Natural killer cell (primary cell): Measurements from ENCODE around the gene ZFYVE19. TPM values are rescaled to one million over a fixed set of nuclear protein-coding genes. Genes with fewer than 3 reads are reported as not detected.
"Not testable (repeated sequence)": the region's sequence is repeated elsewhere in the genome, so short reads cannot be mapped to it uniquely, and the experiment has no call there.

Experiments used
- ATAC-seq, 3 donors: fragments of 150-1000 bp in 2 of 3; fragments of 200-7000 bp in 1 of 3; cut with Tn5 transposase; 1 replicate in 1 of 3; 2 replicates in 2 of 3; pipeline ENCODE4 v1.10.0; 2021; ENCODE audit warnings: mild to moderate bottlenecking in 2 of 3, moderate library complexity in 2 of 3
- DNase-seq, 2 donors: peaks; one replicate each; pipeline versions ENCODE4 v3.0.0 to v3.0.0-alpha.2; 2013 to 2021; ENCODE audit warnings: mixed read lengths in 1 of 2
- H3K27ac ChIP-seq: one replicate; pipeline ENCODE4 v1.5.1; 2013; ENCODE audit warnings: mild to moderate bottlenecking, low read length
- H3K27me3 ChIP-seq: one replicate; pipeline ENCODE4 v1.6.1; 2013; ENCODE audit warnings: low read length; ENCODE audit not compliant: control insufficient read depth, insufficient read depth
- H3K36me3 ChIP-seq: one replicate; pipeline ENCODE4 v1.6.1; 2013; ENCODE audit warnings: low read length; ENCODE audit not compliant: control insufficient read depth, insufficient read depth
- H3K4me1 ChIP-seq: one replicate; pipeline ENCODE4 v1.6.1; 2013; ENCODE audit warnings: low read length; ENCODE audit not compliant: control insufficient read depth, insufficient read depth
- H3K4me3 ChIP-seq: one replicate; pipeline ENCODE4 v1.5.1; 2013; ENCODE audit warnings: low read length
- H3K9me3 ChIP-seq: one replicate; pipeline ENCODE4 v1.6.1; 2013; ENCODE audit warnings: low read length; ENCODE audit not compliant: control insufficient read depth, insufficient read depth
- H3K27ac Mint-ChIP-seq, 2 donors: one replicate each; pipeline ENCODE4 v1.8.0; 2022; ENCODE audit warnings: mild to moderate bottlenecking in 2 of 2, mixed read lengths in 2 of 2, moderate library complexity in 1 of 2
- H3K27me3 Mint-ChIP-seq, 2 donors: one replicate each; pipeline ENCODE4 v1.8.0; 2022; ENCODE audit warnings: low read depth in 2 of 2, mixed read lengths in 2 of 2
- H3K36me3 Mint-ChIP-seq: one replicate; pipeline ENCODE4 v1.8.0; 2022; ENCODE audit warnings: mixed read lengths
- H3K4me1 Mint-ChIP-seq, 2 donors: one replicate each; pipeline ENCODE4 v1.8.0; 2022; ENCODE audit warnings: mixed read lengths in 2 of 2
- H3K4me3 Mint-ChIP-seq: one replicate; pipeline ENCODE4 v1.8.0; 2022; ENCODE audit warnings: mild to moderate bottlenecking, moderate library complexity, mixed read lengths
- H3K9me3 Mint-ChIP-seq, 2 donors: one replicate each; pipeline ENCODE4 v1.8.0; 2022; ENCODE audit warnings: mixed read lengths in 2 of 2
- WGBS: methylation state at CpG from one replicate; pipeline ENCODE4 v1.1.7; 2013; ENCODE audit warnings: missing lambda C conversion rate; ENCODE audit not compliant: insufficient coverage; 5-methylcytosine and 5-hydroxymethylcytosine counted together
- intact Hi-C: fragments of 100-400 bp; cut with micrococcal nuclease; formaldehyde crosslinking; loops from one replicate; pipeline ENCODE4 v1.14.2; 2022
- total RNA-seq, 4 donors: library from RNA; stranded (reverse); fragments of 120-200 nt in 1 of 4; gene quantifications; one replicate each; pipeline versions ENCODE4 v1.2.3 to v1.2.4, GENCODE V29; 2013 to 2022
- TF ChIP-seq, protein P1 (sequence below): fragments of 200-600 bp; IDR thresholded peaks from one replicate; pipeline ENCODE4 v1.8.0; 2022; ENCODE audit warnings: antibody characterized with exemption

The ZFYVE19 gene
- total RNA-seq, 3 donors from 2014 or later (not counting 1 experiment from before 2014, with no cell fraction given): 16.4 to 19.7 (median 18.5) TPM

GRCh38 chr15:40859206-40859851 lies 52.4 kb downstream of the ZFYVE19 start:
- Mint-ChIP-seq H3K9me3 (no peaks in the 10 kb centered on the region), H3K27me3 (peaks cover 17 to 20% of the 10 kb centered on the region in 2 donors), H3K4me1 (peaks cover 0 to 6% of the 10 kb centered on the region in 2 donors), H3K4me3 (no peak overlapping the region), H3K27ac (no peak overlapping the region), H3K36me3 (no peaks in the 10 kb centered on the region)
- no peaks in the 10 kb centered on the region for H3K27me3 ChIP-seq
- intact Hi-C loops: loop anchor here (5.0 kb wide), 2 partner anchors 163 to 323 kb away; no protein-coding TSS in a partner anchor
- H3K27ac ChIP-seq: no peak overlapping the region
- 48% methylated on average over 18 of the region's 18 CpGs for WGBS
- H3K36me3 ChIP-seq: no peaks in the 10 kb centered on the region
- DNase-seq: peak; percentile 71 to 91
- no peaks in the 10 kb centered on the region for H3K9me3 ChIP-seq
- peak; percentile 65 to 73 (median 70) for ATAC-seq
- H3K4me3 ChIP-seq: no peak overlapping the region
- H3K4me1 ChIP-seq: peaks cover 18% of the 10 kb centered on the region
- TF ChIP-seq, protein P1, sequence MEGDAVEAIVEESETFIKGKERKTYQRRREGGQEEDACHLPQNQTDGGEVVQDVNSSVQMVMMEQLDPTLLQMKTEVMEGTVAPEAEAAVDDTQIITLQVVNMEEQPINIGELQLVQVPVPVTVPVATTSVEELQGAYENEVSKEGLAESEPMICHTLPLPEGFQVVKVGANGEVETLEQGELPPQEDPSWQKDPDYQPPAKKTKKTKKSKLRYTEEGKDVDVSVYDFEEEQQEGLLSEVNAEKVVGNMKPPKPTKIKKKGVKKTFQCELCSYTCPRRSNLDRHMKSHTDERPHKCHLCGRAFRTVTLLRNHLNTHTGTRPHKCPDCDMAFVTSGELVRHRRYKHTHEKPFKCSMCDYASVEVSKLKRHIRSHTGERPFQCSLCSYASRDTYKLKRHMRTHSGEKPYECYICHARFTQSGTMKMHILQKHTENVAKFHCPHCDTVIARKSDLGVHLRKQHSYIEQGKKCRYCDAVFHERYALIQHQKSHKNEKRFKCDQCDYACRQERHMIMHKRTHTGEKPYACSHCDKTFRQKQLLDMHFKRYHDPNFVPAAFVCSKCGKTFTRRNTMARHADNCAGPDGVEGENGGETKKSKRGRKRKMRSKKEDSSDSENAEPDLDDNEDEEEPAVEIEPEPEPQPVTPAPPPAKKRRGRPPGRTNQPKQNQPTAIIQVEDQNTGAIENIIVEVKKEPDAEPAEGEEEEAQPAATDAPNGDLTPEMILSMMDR: peak; percentile 78

DNA sequence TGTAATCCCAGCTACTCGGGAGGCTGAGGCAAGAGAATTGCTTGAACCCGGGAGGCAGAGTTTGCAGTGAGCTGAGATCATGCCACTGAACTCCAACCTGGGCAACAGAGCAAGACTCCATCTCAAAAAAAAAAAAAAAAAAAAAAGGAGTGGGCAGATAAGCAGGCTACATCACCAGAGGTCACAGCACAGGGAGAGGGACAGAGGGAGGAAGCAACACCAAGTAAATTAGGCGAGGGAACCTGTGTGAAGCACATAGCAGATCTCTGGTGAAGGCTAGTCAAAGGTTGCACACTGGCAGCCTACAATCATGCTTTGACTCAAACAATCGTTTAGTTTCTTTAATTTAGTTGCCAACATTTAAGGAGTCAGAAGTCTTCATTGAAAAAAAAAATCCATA lies 54.3 kb downstream of the ZFYVE19 start:
- H3K4me1 Mint-ChIP-seq, intact Hi-C loops, DNase-seq, ATAC-seq, H3K9me3 Mint-ChIP-seq, H3K4me3 Mint-ChIP-seq, H3K27me3 ChIP-seq, H3K36me3 Mint-ChIP-seq, H3K4me3 ChIP-seq, H3K27ac ChIP-seq, H3K27ac Mint-ChIP-seq, H3K9me3 ChIP-seq, H3K36me3 ChIP-seq: not testable (repeated sequence)
- H3K4me1 ChIP-seq: peaks cover 18% of the 10 kb centered on the region
- 81% methylated on average over 4 of the region's 4 CpGs for WGBS
- peaks cover 22% of the 10 kb centered on the region in 2 donors for H3K27me3 Mint-ChIP-seq

GRCh38 chr15:40863660-40864270 lies 56.9 kb downstream of the ZFYVE19 start:
- Mint-ChIP-seq H3K4me1 (peaks cover 0 to 6% of the 10 kb centered on the region in 2 donors), H3K9me3 (no peaks in the 10 kb centered on the region), H3K36me3 (no peaks in the 10 kb centered on the region), H3K27me3 (peaks cover 22 to 25% of the 10 kb centered on the region in 2 donors), H3K4me3 (no peak overlapping the region), H3K27ac (no peak overlapping the region)
- Histone ChIP-seq H3K9me3 (no peaks in the 10 kb centered on the region), H3K36me3 (no peaks in the 10 kb centered on the region), H3K4me3 (no peak overlapping the region), H3K27ac (no peak overlapping the region), H3K27me3 (no peaks in the 10 kb centered on the region), H3K4me1 (peaks cover 11% of the 10 kb centered on the region)
- ATAC-seq (no peak), DNase-seq (no peak)
- intact Hi-C loops: no loop called here
- WGBS: 81% methylated on average over 4 of the region's 4 CpGs
- TF ChIP-seq, protein P1: no peak

Other genes starting within 250 kb of the ZFYVE19 start
- gene CCDC32, start 242.0 kb upstream of the ZFYVE19 start, total RNA-seq: 10 to 100 TPM; 34.2 to 43.7 (median 37.4) TPM
- 10 to 100 TPM; 13.7 to 15.2 (median 14.2) TPM for gene RPUSD2, start 237.8 kb upstream of the ZFYVE19 start, total RNA-seq
- gene KNL1, start 212.8 kb upstream of the ZFYVE19 start, total RNA-seq: 1 to 10 TPM; 2.4 to 4.1 (median 3.6) TPM
- gene RAD51, start 111.9 kb upstream of the ZFYVE19 start, total RNA-seq: 1 to 10 TPM; 1.2 to 5.0 (median 4.0) TPM
- 10 to 100 TPM; 52.8 to 82.3 (median 72.0) TPM for gene RMDN3, start 51.8 kb upstream of the ZFYVE19 start, total RNA-seq
- gene GCHFR, start 43.0 kb upstream of the ZFYVE19 start, total RNA-seq: 10 to 100 TPM; 17.5 to 25.9 (median 25.9) TPM
- 1 to 10 TPM in 1 of 3 donors, under 1 TPM in 2; 0.64 to 1.4 (median 0.80) TPM for gene C15orf62, start 37.1 kb upstream of the ZFYVE19 start, total RNA-seq
- 10 to 100 TPM; 36.2 to 64.9 (median 50.0) TPM for gene DNAJC17, start 384 bp downstream of the ZFYVE19 start, total RNA-seq
- not detected for gene PPP1R14D, start 21.6 kb downstream of the ZFYVE19 start, total RNA-seq
- 1 to 10 TPM in 2 of 3 donors, under 1 TPM in 1; 0.41 to 3.1 (median 1.7) TPM for gene SPINT1, start 37.0 kb downstream of the ZFYVE19 start, total RNA-seq
- not detected for gene RHOV, start 67.1 kb downstream of the ZFYVE19 start, total RNA-seq
- 10 to 100 TPM; 30.8 to 35.6 (median 34.1) TPM for gene VPS18, start 87.4 kb downstream of the ZFYVE19 start, total RNA-seq
- gene DLL4, start 122.3 kb downstream of the ZFYVE19 start, total RNA-seq: under 1 TPM in 2 of 3 donors, not detected in 1; 0.10 to 0.16 TPM
- 1 to 10 TPM in 2 of 3 donors, not detected in 1; 1.1 to 1.7 TPM for gene CHAC1, start 146.4 kb downstream of the ZFYVE19 start, total RNA-seq